Activated naive CD8-positive, alpha-beta T cell (primary cell): Measurements from ENCODE around the gene KCNJ14.
A peak's percentile ranks its signal among the peaks of the same experiment; 100 is the strongest.

Source experiments
- H3K27ac Mint-ChIP-seq: one replicate; pipeline ENCODE4 v1.8.0; 2021; ENCODE audit warnings: mixed read lengths
- H3K27me3 Mint-ChIP-seq: one replicate; pipeline ENCODE4 v1.8.0; 2021; ENCODE audit warnings: mixed read lengths
- H3K36me3 Mint-ChIP-seq: one replicate; pipeline ENCODE4 v1.8.0; 2021; ENCODE audit warnings: mixed read lengths
- H3K4me1 Mint-ChIP-seq: one replicate; pipeline ENCODE4 v1.8.0; 2021; ENCODE audit warnings: low read depth, mixed read lengths
- H3K4me3 Mint-ChIP-seq: one replicate; pipeline ENCODE4 v1.8.0; 2021; ENCODE audit warnings: mild to moderate bottlenecking, mixed read lengths
- H3K9me3 Mint-ChIP-seq: one replicate; pipeline ENCODE4 v1.8.0; 2021; ENCODE audit warnings: low read depth, mixed read lengths

The KCNJ14 gene

DNA sequence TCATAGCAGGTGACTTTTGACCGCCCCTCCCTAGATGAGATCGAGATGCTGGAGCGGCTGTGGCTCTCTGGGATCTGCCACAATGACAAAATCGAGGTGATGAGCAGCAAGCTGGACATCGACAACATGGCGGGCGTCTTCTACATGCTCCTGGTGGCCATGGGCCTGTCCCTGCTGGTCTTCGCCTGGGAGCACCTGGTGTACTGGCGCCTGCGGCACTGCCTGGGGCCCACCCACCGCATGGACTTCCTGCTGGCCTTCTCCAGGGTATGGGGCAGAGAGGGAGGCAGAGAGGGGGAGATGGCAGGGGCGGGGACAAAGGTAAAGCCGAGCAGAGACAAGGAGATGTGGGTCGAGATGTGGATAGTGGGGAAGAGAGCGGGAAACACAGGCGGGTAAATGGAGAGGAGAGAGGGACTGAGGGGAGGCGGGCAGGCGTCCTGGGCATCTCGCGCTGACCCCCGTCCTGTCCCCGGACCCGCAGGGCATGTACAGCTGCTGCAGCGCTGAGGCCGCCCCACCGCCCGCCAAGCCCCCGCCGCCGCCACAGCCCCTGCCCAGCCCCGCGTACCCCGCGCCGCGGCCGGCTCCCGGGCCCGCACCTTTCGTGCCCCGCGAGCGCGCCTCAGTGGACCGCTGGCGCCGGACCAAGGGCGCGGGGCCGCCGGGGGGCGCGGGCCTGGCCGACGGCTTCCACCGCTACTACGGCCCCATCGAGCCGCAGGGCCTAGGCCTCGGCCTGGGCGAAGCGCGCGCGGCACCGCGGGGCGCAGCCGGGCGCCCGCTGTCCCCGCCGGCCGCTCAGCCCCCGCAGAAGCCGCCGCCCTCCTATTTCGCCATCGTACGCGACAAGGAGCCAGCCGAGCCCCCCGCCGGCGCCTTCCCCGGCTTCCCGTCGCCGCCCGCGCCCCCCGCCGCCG, 13.0 kb upstream of the KCNJ14 start:
- H3K9me3 Mint-ChIP-seq: no peaks in the 10 kb centered on the region
- H3K36me3 Mint-ChIP-seq: peaks cover 2% of the 10 kb centered on the region
- peaks cover 13% of the 10 kb centered on the region for H3K27me3 Mint-ChIP-seq
- peak overlapping the region; percentile 56 for H3K4me3 Mint-ChIP-seq
- peaks cover 23% of the 10 kb centered on the region for H3K4me1 Mint-ChIP-seq
- H3K27ac Mint-ChIP-seq: no peak overlapping the region

DNA sequence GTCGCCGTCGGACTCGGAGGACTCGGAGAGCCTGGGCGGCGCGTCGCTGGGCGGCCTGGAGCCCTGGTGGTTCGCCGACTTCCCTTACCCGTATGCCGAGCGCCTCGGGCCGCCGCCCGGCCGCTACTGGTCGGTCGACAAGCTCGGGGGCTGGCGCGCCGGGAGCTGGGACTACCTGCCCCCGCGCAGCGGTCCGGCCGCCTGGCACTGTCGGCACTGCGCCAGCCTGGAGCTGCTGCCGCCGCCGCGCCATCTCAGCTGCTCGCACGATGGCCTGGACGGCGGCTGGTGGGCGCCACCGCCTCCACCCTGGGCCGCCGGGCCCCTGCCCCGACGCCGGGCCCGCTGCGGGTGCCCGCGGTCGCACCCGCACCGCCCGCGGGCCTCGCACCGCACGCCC, 12.1 kb upstream of the KCNJ14 start:
- H3K4me3 Mint-ChIP-seq: no peak overlapping the region
- peaks cover 31% of the 10 kb centered on the region for H3K4me1 Mint-ChIP-seq
- H3K9me3 Mint-ChIP-seq: no peaks in the 10 kb centered on the region
- H3K27me3 Mint-ChIP-seq: peaks cover 13% of the 10 kb centered on the region
- H3K27ac Mint-ChIP-seq: no peak overlapping the region
- peaks cover 5% of the 10 kb centered on the region for H3K36me3 Mint-ChIP-seq

GRCh38 chr19:48443731-48444128, 11.6 kb upstream of the KCNJ14 start:
- Mint-ChIP-seq H3K27ac (no peak overlapping the region), H3K9me3 (no peaks in the 10 kb centered on the region), H3K4me1 (peaks cover 36% of the 10 kb centered on the region), H3K36me3 (peaks cover 10% of the 10 kb centered on the region), H3K27me3 (peaks cover 13% of the 10 kb centered on the region), H3K4me3 (no peak overlapping the region)

GRCh38 chr19:48444129-48444935, 11.0 kb upstream of the KCNJ14 start:
- peaks cover 10% of the 10 kb centered on the region for H3K27me3 Mint-ChIP-seq
- H3K4me3 Mint-ChIP-seq: peak overlapping the region; percentile 79
- H3K4me1 Mint-ChIP-seq: peaks cover 37% of the 10 kb centered on the region
- peaks cover 11% of the 10 kb centered on the region for H3K36me3 Mint-ChIP-seq
- peak overlapping the region; percentile 93 for H3K27ac Mint-ChIP-seq
- no peaks in the 10 kb centered on the region for H3K9me3 Mint-ChIP-seq

GRCh38 chr19:48444936-48445200, 10.5 kb upstream of the KCNJ14 start:
- Mint-ChIP-seq H3K36me3 (peaks cover 11% of the 10 kb centered on the region), H3K4me3 (peak overlapping the region; percentile 79), H3K27ac (peak overlapping the region; percentile 93), H3K4me1 (peaks cover 37% of the 10 kb centered on the region), H3K27me3 (peaks cover 10% of the 10 kb centered on the region), H3K9me3 (no peaks in the 10 kb centered on the region)

DNA sequence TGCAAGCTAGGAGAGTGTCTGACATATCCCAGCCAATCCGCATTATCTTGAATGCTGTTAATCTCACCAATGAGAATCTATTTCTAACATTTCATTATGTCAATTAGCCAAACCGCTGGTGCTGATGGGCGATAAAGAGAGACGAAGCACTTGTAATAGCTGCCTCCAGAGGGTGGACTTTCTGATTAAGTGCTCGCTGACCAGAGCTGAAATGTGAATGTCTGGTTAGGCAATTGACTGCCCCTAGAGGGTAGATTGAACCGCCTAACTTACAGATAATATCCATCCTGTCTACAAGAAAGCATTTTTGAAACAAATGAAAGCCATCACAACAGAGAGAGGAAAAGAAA, 10.1 kb upstream of the KCNJ14 start:
- peak overlapping the region; percentile 79 for H3K4me3 Mint-ChIP-seq
- H3K27ac Mint-ChIP-seq: peak overlapping the region; percentile 93
- peaks cover 37% of the 10 kb centered on the region for H3K4me1 Mint-ChIP-seq
- no peaks in the 10 kb centered on the region for H3K9me3 Mint-ChIP-seq
- H3K27me3 Mint-ChIP-seq: peaks cover 10% of the 10 kb centered on the region
- H3K36me3 Mint-ChIP-seq: peaks cover 11% of the 10 kb centered on the region

GRCh38 chr19:48445606-48446481, 9.5 kb upstream of the KCNJ14 start, which contains the start of gene GRWD1:
Gene GRWD1, plus strand, starts transcription at chr19:48445983. Its CDS starts 23 bp downstream, at chr19:48446006.
- peaks cover 10% of the 10 kb centered on the region for H3K27me3 Mint-ChIP-seq
- H3K36me3 Mint-ChIP-seq: peaks cover 11% of the 10 kb centered on the region
- H3K9me3 Mint-ChIP-seq: no peaks in the 10 kb centered on the region
- H3K4me3 Mint-ChIP-seq: peak within 1 kb of the TSS; percentile 79
- H3K27ac Mint-ChIP-seq: peak within 1 kb of the TSS; percentile 93
- H3K4me1 Mint-ChIP-seq: peaks cover 37% of the 10 kb centered on the region

GRCh38 chr19:48446579-48446978, 8.8 kb upstream of the KCNJ14 start:
- Mint-ChIP-seq H3K4me1 (peaks cover 37% of the 10 kb centered on the region), H3K27ac (peak overlapping the region; percentile 93), H3K36me3 (peaks cover 9% of the 10 kb centered on the region), H3K27me3 (peaks cover 7% of the 10 kb centered on the region), H3K4me3 (peak overlapping the region; percentile 79), H3K9me3 (no peaks in the 10 kb centered on the region)

- H3K27me3 Mint-ChIP-seq: peaks cover 5% of the 10 kb centered on the region
- peak overlapping the region; percentile 79 for H3K4me3 Mint-ChIP-seq
- H3K36me3 Mint-ChIP-seq: peaks cover 9% of the 10 kb centered on the region
- no peaks in the 10 kb centered on the region for H3K9me3 Mint-ChIP-seq
- peak overlapping the region; percentile 41 for H3K27ac Mint-ChIP-seq
- H3K4me1 Mint-ChIP-seq: peaks cover 36% of the 10 kb centered on the region
Observed at GRCh38 chr19:48448563-48448962, 6.8 kb upstream of the KCNJ14 start.

GRCh38 chr19:48450441-48450840, 4.9 kb upstream of the KCNJ14 start:
- H3K4me3 Mint-ChIP-seq: no peak overlapping the region
- H3K4me1 Mint-ChIP-seq: peaks cover 27% of the 10 kb centered on the region
- no peaks in the 10 kb centered on the region for H3K9me3 Mint-ChIP-seq
- H3K27me3 Mint-ChIP-seq: no peaks in the 10 kb centered on the region
- H3K36me3 Mint-ChIP-seq: peaks cover 9% of the 10 kb centered on the region
- H3K27ac Mint-ChIP-seq: no peak overlapping the region

DNA sequence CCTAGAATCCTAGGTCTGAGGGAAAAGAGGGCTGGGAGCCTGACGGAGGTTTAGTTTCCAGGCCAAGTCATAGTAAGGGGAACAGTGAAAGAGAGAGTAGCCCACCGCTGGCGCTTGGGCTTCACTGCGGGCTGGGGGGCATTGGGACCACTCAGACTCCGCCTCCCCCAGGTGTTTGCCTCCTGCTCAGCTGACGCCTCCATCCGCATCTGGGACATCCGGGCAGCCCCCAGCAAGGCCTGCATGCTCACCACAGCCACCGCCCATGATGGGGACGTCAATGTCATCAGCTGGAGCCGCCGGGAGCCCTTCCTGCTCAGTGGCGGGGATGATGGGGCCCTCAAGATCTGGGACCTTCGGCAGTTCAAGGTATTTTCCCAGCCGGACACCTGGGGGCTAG, 4.5 kb upstream of the KCNJ14 start:
- H3K4me1 Mint-ChIP-seq: peaks cover 25% of the 10 kb centered on the region
- H3K36me3 Mint-ChIP-seq: peaks cover 9% of the 10 kb centered on the region
- H3K4me3 Mint-ChIP-seq: no peak overlapping the region
- H3K27me3 Mint-ChIP-seq: no peaks in the 10 kb centered on the region
- H3K27ac Mint-ChIP-seq: no peak overlapping the region
- no peaks in the 10 kb centered on the region for H3K9me3 Mint-ChIP-seq

DNA sequence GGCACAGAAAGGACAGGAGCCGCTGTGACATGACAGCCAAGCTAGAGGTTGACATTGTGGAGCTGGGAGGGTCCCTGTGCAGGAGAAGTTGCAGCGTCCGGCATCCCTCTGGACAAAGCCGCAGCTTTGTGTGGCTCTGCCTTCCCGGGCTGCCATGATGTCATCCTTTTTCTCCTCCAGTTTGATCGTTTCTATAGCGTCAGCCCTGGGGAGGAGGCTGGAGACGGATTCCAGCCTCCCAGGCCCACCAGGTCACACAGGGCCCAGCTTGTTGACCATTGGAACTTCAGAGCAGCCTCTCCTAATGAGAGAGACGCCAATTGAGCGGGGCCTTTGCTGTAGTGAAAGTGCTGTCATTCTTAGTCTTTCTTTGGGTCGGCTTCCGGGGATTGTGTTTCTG, 3.8 kb upstream of the KCNJ14 start:
- Mint-ChIP-seq H3K27ac (no peak overlapping the region), H3K27me3 (no peaks in the 10 kb centered on the region), H3K4me1 (peaks cover 22% of the 10 kb centered on the region), H3K4me3 (no peak overlapping the region), H3K36me3 (peaks cover 9% of the 10 kb centered on the region), H3K9me3 (no peaks in the 10 kb centered on the region)

GRCh38 chr19:48452289-48453190, 2.8 kb upstream of the KCNJ14 start:
- H3K27ac Mint-ChIP-seq: no peak overlapping the region

More at GRCh38 chr19:48452289-48453190, 2.8 kb upstream of the KCNJ14 start:
- Mint-ChIP-seq H3K36me3 (peaks cover 9% of the 10 kb centered on the region), H3K9me3 (no peaks in the 10 kb centered on the region), H3K27me3 (no peaks in the 10 kb centered on the region), H3K4me3 (no peak overlapping the region), H3K4me1 (peaks cover 17% of the 10 kb centered on the region)
